GM23338 (cell line): ENCODE data around the gene OTOP2. TPM values are rescaled to one million over a fixed set of nuclear protein-coding genes. Genes with fewer than 3 reads are reported as not detected.
A peak's percentile ranks its signal among the peaks of the same experiment; 100 is the strongest.

Source experiments
- ATAC-seq: fragments of 200-7000 bp; cut with Tn5 transposase; 3 replicates; pipeline ENCODE4 v1.9.1; 2020
- DNase-seq: peaks from one replicate; pipeline ENCODE4 v3.0.0-alpha.2; 2015; ENCODE audit warnings: low spot score
- H2AFZ ChIP-seq: fragments of 200-600 bp; sonication (generic); 2 replicates; pipeline ENCODE4 v1.8.0; 2016; ENCODE audit warnings: antibody characterized with exemption, mild to moderate bottlenecking, moderate library complexity
- H3F3A ChIP-seq: fragments of 200-600 bp; sonication (generic); replicated peaks from 2 replicates; pipeline ENCODE4 v1.8.0; 2017; ENCODE audit warnings: antibody characterized with exemption, mixed run types, low read depth
- H3K27ac ChIP-seq: fragments of 200-600 bp; sonication (generic); 2 replicates; pipeline ENCODE4 v1.6.1; 2016; ENCODE audit warnings: low read depth
- H3K27me3 ChIP-seq: fragments of 200-600 bp; sonication (generic); 2 replicates; pipeline ENCODE4 v1.8.0; 2016; ENCODE audit warnings: mild to moderate bottlenecking, mixed run types, moderate library complexity; ENCODE audit not compliant: insufficient read depth
- H3K36me3 ChIP-seq: fragments of 200-600 bp; sonication (generic); 2 replicates; pipeline ENCODE4 v1.8.0; 2016; ENCODE audit warnings: mild to moderate bottlenecking; ENCODE audit not compliant: insufficient read depth
- H3K4me1 ChIP-seq: fragments of 200-600 bp; sonication (generic); 2 replicates; pipeline ENCODE4 v1.8.0; 2016; ENCODE audit warnings: mild to moderate bottlenecking, moderate library complexity; ENCODE audit not compliant: insufficient read depth
- H3K4me2 ChIP-seq: fragments of 200-600 bp; sonication (generic); 2 replicates; pipeline ENCODE4 v1.7.1; 2017; ENCODE audit warnings: mixed run types
- H3K4me3 ChIP-seq: fragments of 200-600 bp; sonication (generic); 2 replicates; pipeline ENCODE4 v1.6.1; 2016; ENCODE audit warnings: mixed run types
- H3K79me2 ChIP-seq: fragments of 200-600 bp; sonication (generic); replicated peaks from 2 replicates; pipeline ENCODE4 v1.8.0; 2017; ENCODE audit warnings: mild to moderate bottlenecking; ENCODE audit not compliant: insufficient read depth
- H3K9me2 ChIP-seq: fragments of 200-600 bp; sonication (generic); 2 replicates; pipeline ENCODE4 v1.8.0; 2017; ENCODE audit not compliant: insufficient read depth
- H4K20me1 ChIP-seq: fragments of 200-600 bp; sonication (generic); replicated peaks from 2 replicates; pipeline ENCODE4 v1.8.0; 2017; ENCODE audit warnings: mild to moderate bottlenecking; ENCODE audit not compliant: insufficient read depth
- H3K27ac Mint-ChIP-seq: 2 replicates; pipeline ENCODE4 v1.8.0; 2020; ENCODE audit warnings: inconsistent platforms, mild to moderate bottlenecking, moderate library complexity, mixed read lengths
- H3K27me3 Mint-ChIP-seq: 3 replicates; pipeline ENCODE4 v1.8.0; 2022; ENCODE audit warnings: low read depth, mild to moderate bottlenecking, moderate library complexity, mixed read lengths, inconsistent platforms; ENCODE audit not compliant: insufficient read depth, poor library complexity
- H3K36me3 Mint-ChIP-seq: 3 replicates; pipeline ENCODE4 v1.8.0; 2021; ENCODE audit warnings: low read depth, mild to moderate bottlenecking, inconsistent platforms, moderate library complexity, mixed read lengths
- H3K4me1 Mint-ChIP-seq: 3 replicates; pipeline ENCODE4 v1.8.0; 2020; ENCODE audit warnings: mild to moderate bottlenecking, inconsistent platforms, mixed read lengths
- H3K4me3 Mint-ChIP-seq: 3 replicates; pipeline ENCODE4 v1.8.0; 2021; ENCODE audit warnings: moderate library complexity, mild to moderate bottlenecking, inconsistent platforms, mixed read lengths
- H3K9me3 Mint-ChIP-seq: 3 replicates; pipeline ENCODE4 v1.8.0; 2020; ENCODE audit warnings: moderate library complexity, mild to moderate bottlenecking, inconsistent platforms, mixed read lengths
- CREB1 ChIP-seq: fragments of 250-450 bp; sonication (Bioruptor Pico); IDR thresholded peaks from 2 replicates; pipeline ENCODE4 v1.5.0; 2020; ENCODE audit warnings: low read depth, mild to moderate bottlenecking, moderate library complexity
- EZH2 ChIP-seq: fragments of 200-600 bp; sonication (generic); IDR thresholded peaks from one replicate; pipeline ENCODE4 v1.8.0; 2017; ENCODE audit warnings: antibody characterized with exemption, mild to moderate bottlenecking, low read depth; ENCODE audit not compliant: unreplicated experiment
- EZH2phosphoT487 ChIP-seq: fragments of 200-600 bp; sonication (generic); IDR thresholded peaks from one replicate; pipeline ENCODE4 v1.8.1; 2018; ENCODE audit warnings: antibody characterized with exemption; ENCODE audit not compliant: unreplicated experiment
- NANOG ChIP-seq: IDR thresholded peaks from 2 replicates; pipeline ENCODE4 v1.6.1; 2016; ENCODE audit warnings: antibody characterized with exemption, borderline replicate concordance
- POLR2AphosphoS5 ChIP-seq: IDR thresholded peaks from 2 replicates; pipeline ENCODE4 v1.6.1; 2016; ENCODE audit warnings: antibody characterized with exemption, low read depth
- ZNF462 ChIP-seq: fragments of 250-450 bp; sonication (Bioruptor Pico); IDR thresholded peaks from 2 replicates; pipeline ENCODE4 v1.5.0; 2020; ENCODE audit warnings: mild to moderate bottlenecking, moderate library complexity
- polyA plus RNA-seq: library from polyadenylated mRNA; unstranded; fragments of >200 nt; fragmentation: Nextera tagmentation; extraction: Ambion mirVana; gene quantifications from 2 replicates; pipeline ENCODE4 v1.2.1, GENCODE V29; 2016
- total RNA-seq: library from RNA; depleted of rRNA; stranded (reverse); fragments of >200 nt; shearing (Covaris generic); gene quantifications from 2 replicates; pipeline ENCODE4 v1.2.3, GENCODE V29; 2014
- TF ChIP-seq, protein P1 (sequence below), 2 experiments: fragments of 200-600 bp in 1 of 2; sonication (generic) in 1 of 2; conservative IDR thresholded peaks; 2 replicates each; pipeline versions ENCODE4 v1.5.1 to v1.6.1; 2016 to 2017; ENCODE audit warnings: antibody characterized with exemption in 2 of 2, low read depth in 2 of 2, mild to moderate bottlenecking in 2 of 2, moderate library complexity in 1 of 2
- TF ChIP-seq, protein P2 (sequence below): IDR thresholded peaks from one replicate; pipeline ENCODE4 v1.6.1; 2018; ENCODE audit warnings: antibody characterized with exemption; ENCODE audit not compliant: unreplicated experiment

OTOP2 gene
- total and polyA plus RNA-seq, 2 experiments from 2014 or later, result not detected

GRCh38 chr17:74936470-74936799 is 12.4 kb downstream of the OTOP2 start:
- DNase-seq (no peak), ATAC-seq (no peak)
- Histone ChIP-seq H2AFZ (peak overlapping the region; percentile 94; the same call in 1 of the 2 replicates), H3K79me2 (no peaks in the 10 kb centered on the region), H3K27ac (no peak overlapping the region), H3K4me3 (peak overlapping the region; percentile 58), H3K9me2 (no peaks in the 10 kb centered on the region), H4K20me1 (no peaks in the 10 kb centered on the region), H3F3A (no peaks in the 10 kb centered on the region), H3K4me2 (peak overlapping the region; percentile 81), H3K36me3 (no peaks in the 10 kb centered on the region), H3K4me1 (no peaks in the 10 kb centered on the region), H3K27me3 (peaks cover 79% of the 10 kb centered on the region)
- Mint-ChIP-seq H3K36me3 (no peaks in the 10 kb centered on the region), H3K4me3 (peak overlapping the region; percentile 46; the same call in 1 of the 3 replicates), H3K27me3 (peaks cover 62% of the 10 kb centered on the region), H3K27ac (no peak overlapping the region), H3K9me3 (no peaks in the 10 kb centered on the region), H3K4me1 (peaks cover 6% of the 10 kb centered on the region; the same call in 2 of the 3 replicates)
- TF ChIP-seq NANOG (no peak), EZH2phosphoT487 (no peak)
- TF ChIP-seq, protein P1, sequence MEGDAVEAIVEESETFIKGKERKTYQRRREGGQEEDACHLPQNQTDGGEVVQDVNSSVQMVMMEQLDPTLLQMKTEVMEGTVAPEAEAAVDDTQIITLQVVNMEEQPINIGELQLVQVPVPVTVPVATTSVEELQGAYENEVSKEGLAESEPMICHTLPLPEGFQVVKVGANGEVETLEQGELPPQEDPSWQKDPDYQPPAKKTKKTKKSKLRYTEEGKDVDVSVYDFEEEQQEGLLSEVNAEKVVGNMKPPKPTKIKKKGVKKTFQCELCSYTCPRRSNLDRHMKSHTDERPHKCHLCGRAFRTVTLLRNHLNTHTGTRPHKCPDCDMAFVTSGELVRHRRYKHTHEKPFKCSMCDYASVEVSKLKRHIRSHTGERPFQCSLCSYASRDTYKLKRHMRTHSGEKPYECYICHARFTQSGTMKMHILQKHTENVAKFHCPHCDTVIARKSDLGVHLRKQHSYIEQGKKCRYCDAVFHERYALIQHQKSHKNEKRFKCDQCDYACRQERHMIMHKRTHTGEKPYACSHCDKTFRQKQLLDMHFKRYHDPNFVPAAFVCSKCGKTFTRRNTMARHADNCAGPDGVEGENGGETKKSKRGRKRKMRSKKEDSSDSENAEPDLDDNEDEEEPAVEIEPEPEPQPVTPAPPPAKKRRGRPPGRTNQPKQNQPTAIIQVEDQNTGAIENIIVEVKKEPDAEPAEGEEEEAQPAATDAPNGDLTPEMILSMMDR (conservative IDR thresholded peaks at IDR 0.05; ENCODE audit: low read depth in 2 of 2), result peak in 1 of 2 experiments; percentile 36; a peak in 2 of 4 replicates

DNA sequence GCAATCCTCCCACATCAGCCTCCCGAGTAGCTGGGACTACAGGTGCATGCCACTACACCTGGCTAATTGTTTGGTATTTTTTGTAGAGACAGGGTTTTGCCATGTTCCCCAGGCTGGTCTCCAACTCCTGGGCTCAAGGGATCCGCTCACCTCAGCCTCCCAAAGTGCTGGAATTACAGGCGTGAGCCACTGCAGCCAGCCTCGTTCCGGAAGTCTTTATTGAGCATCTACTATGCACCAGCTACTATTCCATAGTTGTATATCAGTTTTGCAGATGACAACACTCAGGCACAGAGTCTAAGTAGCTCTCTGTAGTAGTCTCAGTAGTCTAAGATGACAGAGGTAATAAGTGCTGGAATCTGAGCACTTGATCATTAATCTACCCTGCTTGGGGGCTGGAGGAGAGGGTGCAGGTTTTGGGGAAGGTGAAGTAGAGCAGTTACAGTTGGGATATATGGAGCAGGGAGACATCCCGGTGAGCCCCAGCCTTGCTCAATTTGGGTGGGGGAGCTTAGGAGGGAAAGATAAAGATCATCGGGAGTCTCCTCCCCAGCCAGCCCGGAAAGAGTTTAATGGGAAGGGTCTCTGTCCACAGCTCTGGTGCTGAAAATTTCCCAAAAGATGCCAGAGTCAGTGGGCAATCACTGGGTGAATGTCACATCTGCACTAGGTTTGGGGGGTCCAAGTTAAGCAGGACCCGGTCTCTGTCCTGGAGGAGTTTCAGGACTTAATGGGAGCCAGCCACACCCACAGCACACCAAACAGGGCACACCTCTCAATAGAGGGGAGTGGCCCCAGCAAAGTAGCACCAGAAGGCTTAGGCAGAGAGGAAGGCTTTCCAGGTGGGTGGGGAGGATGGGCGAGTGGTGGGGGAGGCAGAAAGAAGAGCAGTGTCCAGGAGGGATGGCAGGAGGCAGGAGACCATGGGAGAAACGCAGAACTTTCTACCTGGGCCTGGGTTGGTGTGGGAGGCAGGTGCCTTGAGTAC is 13.3 kb downstream of the OTOP2 start:
- Histone ChIP-seq H3K4me1 (no peaks in the 10 kb centered on the region), H3K4me3 (no peak overlapping the region), H3K27me3 (peaks cover 74% of the 10 kb centered on the region), H3K4me2 (no peak overlapping the region), H3K27ac (no peak overlapping the region), H3F3A (no peaks in the 10 kb centered on the region), H2AFZ (no peak overlapping the region), H3K79me2 (no peaks in the 10 kb centered on the region), H3K9me2 (no peaks in the 10 kb centered on the region), H3K36me3 (no peaks in the 10 kb centered on the region), H4K20me1 (no peaks in the 10 kb centered on the region)
- Mint-ChIP-seq H3K27ac (no peak overlapping the region), H3K36me3 (no peaks in the 10 kb centered on the region), H3K9me3 (no peaks in the 10 kb centered on the region), H3K27me3 (peaks cover 66% of the 10 kb centered on the region), H3K4me3 (no peak overlapping the region), H3K4me1 (peaks cover 5% of the 10 kb centered on the region; the same call in 2 of the 3 replicates)
- ATAC-seq (no peak; the same call in 2 of the 3 replicates), DNase-seq (peak; percentile 55)
- TF ChIP-seq ZNF462 (CRISPR knock-in tag) (no peak), EZH2 (peak; percentile 13), POLR2AphosphoS5 (no peak), CREB1 (no peak)
- TF ChIP-seq, protein P2, sequence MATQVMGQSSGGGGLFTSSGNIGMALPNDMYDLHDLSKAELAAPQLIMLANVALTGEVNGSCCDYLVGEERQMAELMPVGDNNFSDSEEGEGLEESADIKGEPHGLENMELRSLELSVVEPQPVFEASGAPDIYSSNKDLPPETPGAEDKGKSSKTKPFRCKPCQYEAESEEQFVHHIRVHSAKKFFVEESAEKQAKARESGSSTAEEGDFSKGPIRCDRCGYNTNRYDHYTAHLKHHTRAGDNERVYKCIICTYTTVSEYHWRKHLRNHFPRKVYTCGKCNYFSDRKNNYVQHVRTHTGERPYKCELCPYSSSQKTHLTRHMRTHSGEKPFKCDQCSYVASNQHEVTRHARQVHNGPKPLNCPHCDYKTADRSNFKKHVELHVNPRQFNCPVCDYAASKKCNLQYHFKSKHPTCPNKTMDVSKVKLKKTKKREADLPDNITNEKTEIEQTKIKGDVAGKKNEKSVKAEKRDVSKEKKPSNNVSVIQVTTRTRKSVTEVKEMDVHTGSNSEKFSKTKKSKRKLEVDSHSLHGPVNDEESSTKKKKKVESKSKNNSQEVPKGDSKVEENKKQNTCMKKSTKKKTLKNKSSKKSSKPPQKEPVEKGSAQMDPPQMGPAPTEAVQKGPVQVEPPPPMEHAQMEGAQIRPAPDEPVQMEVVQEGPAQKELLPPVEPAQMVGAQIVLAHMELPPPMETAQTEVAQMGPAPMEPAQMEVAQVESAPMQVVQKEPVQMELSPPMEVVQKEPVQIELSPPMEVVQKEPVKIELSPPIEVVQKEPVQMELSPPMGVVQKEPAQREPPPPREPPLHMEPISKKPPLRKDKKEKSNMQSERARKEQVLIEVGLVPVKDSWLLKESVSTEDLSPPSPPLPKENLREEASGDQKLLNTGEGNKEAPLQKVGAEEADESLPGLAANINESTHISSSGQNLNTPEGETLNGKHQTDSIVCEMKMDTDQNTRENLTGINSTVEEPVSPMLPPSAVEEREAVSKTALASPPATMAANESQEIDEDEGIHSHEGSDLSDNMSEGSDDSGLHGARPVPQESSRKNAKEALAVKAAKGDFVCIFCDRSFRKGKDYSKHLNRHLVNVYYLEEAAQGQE, result peak; percentile 75
